HG02678 (cell line): ENCODE results near the gene GBP7.
"Not testable (repeated sequence)": the region's sequence is repeated elsewhere in the genome, so short reads cannot be mapped to it uniquely, and the experiment has no call there.

ENCODE experiments used
- ATAC-seq: cut with Tn5 transposase; IDR thresholded peaks from one replicate; pipeline ENCODE4 v1.9.1; 2021; ENCODE audit warnings: mild to moderate bottlenecking, moderate library complexity; ENCODE audit not compliant: unreplicated experiment

Gene GBP7

DNA sequence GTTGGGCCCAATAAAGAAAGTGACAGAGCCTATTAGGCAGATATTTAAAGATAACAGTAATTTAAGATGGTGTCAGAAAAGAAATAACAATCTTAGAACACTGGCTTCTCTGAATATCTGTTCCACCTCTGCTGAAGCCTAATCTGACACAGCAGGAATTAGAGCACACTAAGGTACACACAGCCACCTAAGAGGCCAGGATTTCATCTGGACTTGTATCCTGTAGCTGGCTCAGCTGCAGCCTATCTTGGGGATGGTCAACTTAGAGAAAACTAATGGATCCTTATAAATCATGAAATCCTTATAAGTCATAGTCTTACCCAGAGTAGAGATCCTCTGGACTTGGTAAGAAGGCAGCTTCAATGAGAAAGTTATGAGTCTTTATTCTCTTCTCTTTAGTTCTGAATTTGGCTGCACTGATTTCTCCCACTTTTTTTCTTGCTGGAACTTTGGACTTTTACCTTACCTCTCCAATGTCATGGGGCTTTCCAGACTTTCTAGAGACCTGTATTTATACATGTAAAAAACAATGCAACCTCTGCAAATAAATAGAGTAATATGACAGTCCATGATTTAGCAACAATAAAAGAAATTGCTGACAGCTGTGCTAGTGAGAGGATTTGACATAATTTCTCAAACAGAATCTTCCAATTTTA is at the start of gene GBP7:
GBP7 (minus strand) TSS at position 403 of the 656 bp plus-strand sequence. CDS start 4,068 bp downstream, outside the sequence.
- no peak for ATAC-seq

DNA sequence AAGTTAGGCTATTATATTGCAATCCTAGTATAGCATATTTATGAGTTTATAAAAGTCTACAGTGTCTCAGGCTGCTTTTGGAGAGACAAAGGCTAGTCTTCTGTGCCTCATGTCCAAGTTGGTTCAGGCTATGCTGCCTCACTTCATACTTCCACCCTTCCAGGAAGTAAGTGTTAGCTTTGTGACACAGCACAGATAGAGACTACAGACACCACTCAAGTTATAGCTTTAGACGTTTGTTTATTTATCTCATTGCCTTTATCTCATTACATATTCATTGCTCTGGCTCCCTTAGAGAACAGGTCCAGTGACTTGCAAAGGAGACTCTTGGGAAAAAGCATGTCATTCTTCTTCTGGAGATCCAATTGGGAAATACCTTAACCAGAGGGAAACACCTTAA is 45.5 kb upstream of the GBP7 start:
- no peak for ATAC-seq

GRCh38 chr1:89219851-89220250 is 44.0 kb upstream of the GBP7 start:
- ATAC-seq, result not testable (repeated sequence)

DNA sequence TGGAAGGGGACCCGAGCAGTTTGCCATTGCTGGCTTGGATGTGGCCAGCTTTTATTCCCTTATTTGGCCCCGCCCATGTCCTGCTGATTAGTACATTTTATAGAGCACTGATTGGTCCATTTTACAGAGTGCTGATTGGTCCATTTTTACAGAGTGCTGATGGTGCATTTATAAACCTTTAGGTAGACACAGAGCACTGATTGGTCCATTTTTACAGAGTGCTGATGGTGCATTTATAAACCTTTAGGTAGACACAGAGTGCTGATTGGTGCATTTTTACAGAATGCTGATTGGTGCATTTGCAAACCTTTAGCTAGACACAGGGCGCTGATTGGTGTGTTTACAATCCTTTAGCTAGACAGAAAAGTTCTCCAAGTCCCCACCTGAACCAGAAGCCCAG is 43.1 kb upstream of the GBP7 start:
- not testable (repeated sequence) for ATAC-seq

GRCh38 chr1:89213347-89213746 is 37.5 kb upstream of the GBP7 start:
- ATAC-seq, result no peak

DNA sequence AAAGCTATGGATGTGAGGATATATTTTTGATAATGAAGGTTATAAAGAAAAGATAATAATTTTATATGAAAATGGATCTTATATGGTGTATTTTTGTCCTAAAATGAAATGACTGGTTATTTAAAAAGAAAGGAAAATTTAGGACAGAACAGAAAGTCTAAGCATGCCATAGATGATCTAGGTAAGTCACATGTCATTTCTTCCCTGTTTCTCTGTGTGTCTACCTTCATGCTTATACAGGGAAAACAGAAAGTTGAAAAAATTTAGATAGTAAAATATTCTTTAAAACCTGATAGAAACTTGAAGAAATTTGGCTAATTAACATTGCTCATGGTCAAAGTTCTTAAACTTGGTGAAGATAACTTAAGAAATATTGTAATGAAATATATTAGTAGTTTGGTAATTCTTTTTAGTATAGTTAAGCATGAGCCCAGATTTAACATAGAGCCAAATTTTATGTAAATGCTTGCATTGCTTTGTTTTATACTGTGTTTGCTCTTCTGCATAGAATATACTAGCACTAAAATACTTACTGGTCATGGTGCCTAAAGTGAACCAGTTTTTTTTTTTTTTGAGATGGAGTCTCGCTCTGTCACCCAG is 35.3 kb upstream of the GBP7 start:
- no peak for ATAC-seq

- ATAC-seq, result no peak
These were observed 30.6 kb upstream of the GBP7 start for GRCh38 chr1:89206373-89206772.

DNA sequence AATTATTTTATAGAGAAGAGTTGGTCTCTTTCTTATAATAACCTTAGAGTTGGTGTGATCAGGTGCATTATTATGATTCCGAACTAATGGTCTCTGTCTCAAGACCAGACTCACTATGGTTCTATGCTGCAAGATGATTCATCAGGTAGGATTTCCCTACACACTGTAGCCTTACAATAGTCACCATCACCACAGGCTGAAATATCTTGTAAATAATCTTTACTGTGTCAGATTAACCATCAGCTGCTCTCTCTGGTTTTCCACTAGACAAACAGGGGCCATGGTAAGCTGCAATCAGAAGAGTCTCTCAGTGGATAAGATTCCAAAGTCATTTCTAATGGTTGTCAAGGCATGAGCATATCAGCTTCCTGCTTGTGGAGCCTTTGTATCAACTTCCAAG is 27.4 kb upstream of the GBP7 start:
- no peak for ATAC-seq

DNA sequence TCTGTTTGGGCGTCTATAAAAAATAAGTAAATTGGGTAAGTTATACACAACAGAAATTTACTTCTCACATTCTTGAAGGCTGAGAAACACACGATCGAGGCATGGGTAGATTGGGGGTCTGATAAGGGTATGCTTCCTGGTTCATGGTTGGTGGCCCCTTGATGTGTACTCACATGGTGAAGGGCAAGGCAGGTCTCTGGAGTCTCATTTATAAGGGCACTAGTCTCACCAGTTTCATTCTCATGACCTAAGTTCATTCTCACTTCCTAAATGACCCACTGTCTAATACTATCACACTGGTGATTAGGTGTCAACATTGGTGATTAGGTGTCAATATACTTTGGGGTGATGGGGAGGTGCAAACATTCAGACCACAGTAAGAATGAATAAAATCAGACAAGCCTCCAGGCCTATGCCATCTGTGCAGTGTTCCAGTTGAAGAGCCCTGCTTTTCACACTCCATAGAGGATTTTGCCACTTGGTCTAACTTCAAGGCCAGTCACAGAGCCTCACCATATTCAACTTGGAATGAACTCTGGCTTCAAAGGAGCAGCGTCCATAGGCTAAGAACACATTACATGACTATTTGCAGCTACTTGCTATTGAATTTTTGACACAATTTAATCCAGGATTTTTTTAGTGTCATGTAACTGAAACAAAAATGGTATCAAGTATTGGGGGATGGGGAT is 25.4 kb upstream of the GBP7 start:
- peak; percentile 71 for ATAC-seq

- no peak for ATAC-seq
These were observed 24.9 kb upstream of the GBP7 start for GRCh38 chr1:89200663-89201062.

DNA sequence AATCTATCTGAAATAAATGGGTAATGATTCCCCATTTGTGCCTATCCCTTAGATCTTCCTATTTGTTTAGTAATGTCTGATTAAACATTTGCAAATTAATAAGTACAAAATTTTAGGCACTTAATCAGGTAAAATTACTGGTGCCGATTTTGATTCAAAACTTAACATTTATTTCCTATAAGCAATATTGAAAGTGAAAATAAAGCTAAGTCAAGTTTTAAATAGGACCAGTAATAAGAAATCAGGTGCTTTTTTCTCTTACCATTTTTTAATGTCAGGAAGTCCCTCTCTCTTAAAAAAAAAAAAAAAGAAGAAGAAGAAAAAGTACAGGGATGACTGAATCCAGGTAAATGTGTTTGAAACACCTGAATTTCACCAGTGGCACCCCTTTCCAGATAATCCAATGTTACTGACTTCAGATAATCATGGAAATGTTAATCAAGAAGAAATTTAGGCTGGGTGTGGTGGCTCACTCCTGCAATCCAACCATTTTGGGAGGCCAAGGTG is 23.8 kb upstream of the GBP7 start:
- no peak for ATAC-seq

DNA sequence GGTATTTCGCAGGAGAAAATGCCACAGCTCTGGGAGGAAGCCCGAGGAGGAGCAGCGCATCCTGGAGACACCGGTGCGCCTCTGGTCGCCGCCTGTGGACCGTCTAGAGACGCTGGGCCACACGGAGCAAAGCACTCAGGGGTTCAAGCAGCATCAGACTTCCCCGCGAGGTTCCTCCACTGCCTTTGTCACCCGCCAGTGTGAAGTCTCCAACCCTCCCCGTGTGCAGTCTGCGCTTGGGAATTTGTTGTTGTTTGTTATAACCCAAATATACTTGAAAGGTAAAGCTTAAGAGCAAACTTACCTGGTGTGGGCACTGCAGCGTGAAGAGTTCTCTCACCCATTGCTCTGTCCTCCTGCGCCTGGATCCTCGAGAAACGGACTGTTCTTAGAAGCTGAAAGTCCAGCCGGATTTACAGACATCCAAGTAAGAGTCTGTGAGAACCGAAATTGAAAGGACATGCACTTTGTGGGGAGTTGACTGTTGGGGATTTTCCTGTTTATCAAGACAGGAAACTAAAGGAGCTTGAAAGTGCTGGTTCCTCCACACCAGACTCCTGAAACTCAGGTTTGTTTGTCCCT is 22.8 kb upstream of the GBP7 start, which contains the start of gene GBP4:
GBP4 (minus strand) TSS at position 452 of the 582 bp plus-strand sequence; CDS start at position 344, 108 bp downstream.
- ATAC-seq, result peak; percentile 51

GRCh38 chr1:89198081-89198480 is 22.3 kb upstream of the GBP7 start:
- ATAC-seq, result no peak

GRCh38 chr1:89195476-89195875 is 19.7 kb upstream of the GBP7 start:
- no peak for ATAC-seq

GRCh38 chr1:89191314-89191713 is 15.5 kb upstream of the GBP7 start:
- ATAC-seq, result no peak

- no peak for ATAC-seq
These were observed 14.2 kb upstream of the GBP7 start for GRCh38 chr1:89190017-89190416.

- no peak for ATAC-seq
These were observed 3.5 kb upstream of the GBP7 start for GRCh38 chr1:89179343-89179742.

- ATAC-seq, result no peak
These were observed 1.2 kb upstream of the GBP7 start for GRCh38 chr1:89176971-89177370.

- ATAC-seq, result no peak
These were observed 1.3 kb downstream of the GBP7 start for GRCh38 chr1:89174491-89174890.

- no peak for ATAC-seq
These were observed 3.2 kb downstream of the GBP7 start for GRCh38 chr1:89172468-89173143.

DNA sequence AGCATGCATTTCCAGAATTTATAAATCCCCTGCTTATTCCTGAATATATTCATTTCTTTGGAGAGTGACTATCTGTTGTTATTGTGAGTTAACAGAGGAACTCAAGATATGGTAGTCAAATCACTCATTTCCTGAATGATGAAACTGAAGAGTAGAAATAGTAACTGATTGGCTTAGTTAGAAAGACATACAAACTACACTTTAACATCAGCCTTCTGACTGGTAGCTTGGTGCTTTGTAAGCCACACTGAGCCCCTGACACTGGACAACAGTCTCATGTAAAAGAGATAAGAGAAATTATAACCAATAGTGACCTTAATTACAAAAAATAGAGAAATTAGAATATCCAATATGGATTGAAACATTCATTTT is 4.8 kb downstream of the GBP7 start:
- ATAC-seq, result no peak
